Amniotic epithelial cell (primary cell): Measurements from ENCODE around the gene UBE2L6.
A peak's percentile ranks its signal among the peaks of the same experiment; 100 is the strongest.
"Not testable (repeated sequence)": the region's sequence is repeated elsewhere in the genome, so short reads cannot be mapped to it uniquely, and the experiment has no call there.

ENCODE experiments used
- DNase-seq: peaks from one replicate; pipeline ENCODE4 v3.0.0-alpha.2; 2010; ENCODE audit warnings: low read depth

UBE2L6 gene

DNA sequence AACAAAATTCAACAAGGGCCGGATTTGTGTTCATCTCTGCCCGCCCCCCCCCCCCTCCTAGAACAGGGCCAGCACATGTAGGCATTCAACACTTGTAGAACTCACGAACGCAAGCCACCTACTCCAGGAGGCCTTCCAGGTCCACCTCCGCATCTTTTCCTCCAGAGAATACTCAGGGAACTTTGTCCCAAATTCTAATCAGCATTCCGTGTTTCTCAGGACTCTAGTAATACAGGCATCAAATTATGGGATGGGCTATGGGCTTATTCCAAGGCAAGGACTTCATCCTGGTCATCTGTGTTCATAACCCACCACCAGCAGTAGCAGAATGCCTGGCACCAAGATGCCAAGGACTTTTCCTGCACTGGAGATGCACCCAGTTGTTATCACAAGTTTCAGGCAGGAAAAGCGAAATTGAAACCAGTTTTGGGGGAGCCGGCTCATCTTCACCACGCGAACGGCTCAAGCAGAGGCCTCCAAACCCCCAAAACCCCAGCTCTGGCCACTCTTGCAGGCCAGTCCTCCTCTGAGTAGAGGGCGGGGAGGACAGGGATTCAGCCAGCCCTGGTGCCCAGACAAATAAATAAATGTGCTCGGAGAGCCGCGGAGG, 462 bp downstream of the UBE2L6 start:
- no peak for DNase-seq

DNA sequence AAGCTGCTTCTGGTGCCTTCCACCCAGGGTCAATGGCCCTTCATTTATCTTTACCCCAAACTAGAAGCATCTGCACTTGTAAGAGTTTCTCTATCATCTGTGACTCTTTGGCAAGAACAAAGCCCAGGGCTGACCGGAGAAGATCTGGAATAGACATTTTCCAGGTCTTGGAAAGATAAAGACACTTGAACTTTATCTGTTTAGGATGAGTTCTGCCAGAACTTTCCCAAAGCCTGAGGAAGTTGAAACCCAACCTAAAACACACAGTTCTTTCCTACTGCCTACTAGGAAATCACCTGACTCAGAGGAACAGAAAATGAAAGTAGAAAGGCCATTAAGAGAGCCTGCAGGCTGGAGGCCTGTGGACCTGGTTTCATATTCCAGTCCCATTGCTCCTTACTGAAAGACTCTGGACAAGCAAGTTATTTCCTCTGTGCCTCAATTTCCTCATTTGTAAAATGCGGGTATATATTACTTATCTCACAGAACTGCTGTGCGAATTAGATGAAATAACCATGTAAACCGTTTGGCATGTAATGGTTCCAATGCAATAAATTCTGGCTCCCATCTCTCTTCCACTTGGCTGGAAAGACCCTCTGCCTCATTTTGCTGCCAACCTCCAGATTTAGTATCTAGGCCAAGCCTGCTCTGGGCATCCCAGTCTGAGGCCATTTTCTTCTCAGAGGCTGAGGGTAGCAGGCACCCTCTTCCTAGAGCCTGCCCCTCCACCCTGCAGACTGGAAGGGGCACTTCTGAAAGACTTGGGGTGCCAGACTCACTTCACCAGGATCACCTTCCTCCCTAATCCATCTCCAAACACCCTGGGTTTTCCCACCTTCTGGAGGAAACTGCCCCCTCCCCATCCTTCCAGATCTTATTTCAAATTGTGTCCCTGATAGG, 1.2 kb downstream of the UBE2L6 start:
- DNase-seq: peak; percentile 52

DNA sequence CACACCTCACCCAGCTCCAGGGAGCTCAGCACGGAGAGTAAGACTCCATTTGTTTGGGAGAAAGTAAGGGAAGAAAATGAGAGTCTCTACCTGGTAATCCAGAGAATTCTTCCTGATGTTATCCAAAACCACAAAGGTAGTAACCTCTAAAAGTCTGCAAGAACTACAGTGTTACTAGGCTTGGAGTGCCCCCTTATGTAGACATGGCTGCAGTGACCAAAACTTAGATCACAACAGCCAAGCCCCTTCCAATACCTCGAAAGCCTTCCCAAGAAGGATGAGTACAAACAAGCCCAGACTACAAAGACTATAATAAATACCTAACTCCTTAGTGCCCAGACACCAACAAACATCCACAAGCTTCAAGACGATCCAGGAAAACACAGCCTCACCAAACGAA, 4.9 kb downstream of the UBE2L6 start:
- DNase-seq: no peak

DNA sequence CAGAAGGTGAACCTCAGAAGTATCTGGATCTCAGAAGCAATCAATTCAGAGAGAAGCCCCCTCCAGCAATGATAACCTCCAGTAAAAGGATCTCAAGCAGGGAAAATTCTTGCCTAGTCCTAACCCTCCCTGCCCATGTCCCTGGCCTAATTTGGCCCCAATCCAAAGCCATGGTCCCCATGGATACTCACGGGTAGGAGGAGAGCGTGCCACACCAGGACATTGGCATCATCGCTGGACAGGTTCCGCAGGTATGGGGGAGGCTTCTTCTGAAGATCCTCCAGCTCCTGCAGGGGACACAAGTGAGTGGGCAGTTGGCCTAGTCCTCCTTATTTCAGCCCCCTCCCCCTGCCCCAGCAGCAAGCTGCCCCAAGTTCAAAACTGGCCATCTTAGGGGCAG, 7.3 kb downstream of the UBE2L6 start:
- no peak for DNase-seq

DNA sequence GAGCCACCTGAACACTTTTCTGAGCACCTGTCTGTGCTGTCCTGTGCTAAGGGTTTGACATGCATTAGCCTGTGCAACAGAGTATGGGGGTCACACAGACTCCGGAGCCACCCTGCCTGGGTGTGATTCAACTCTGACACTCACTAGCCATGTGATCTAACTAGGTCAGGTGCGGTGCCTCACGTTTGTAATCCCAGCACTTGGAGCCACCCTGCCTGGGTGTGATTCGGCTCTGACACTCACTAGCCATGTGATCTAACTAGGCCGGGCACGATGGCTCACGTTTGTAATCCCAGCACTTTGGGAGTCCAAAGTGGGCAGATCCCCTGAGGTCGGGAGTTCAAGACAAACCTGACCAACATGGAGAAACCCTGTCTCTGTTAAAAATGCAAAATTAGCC, 11.4 kb downstream of the UBE2L6 start:
- no peak for DNase-seq

DNA sequence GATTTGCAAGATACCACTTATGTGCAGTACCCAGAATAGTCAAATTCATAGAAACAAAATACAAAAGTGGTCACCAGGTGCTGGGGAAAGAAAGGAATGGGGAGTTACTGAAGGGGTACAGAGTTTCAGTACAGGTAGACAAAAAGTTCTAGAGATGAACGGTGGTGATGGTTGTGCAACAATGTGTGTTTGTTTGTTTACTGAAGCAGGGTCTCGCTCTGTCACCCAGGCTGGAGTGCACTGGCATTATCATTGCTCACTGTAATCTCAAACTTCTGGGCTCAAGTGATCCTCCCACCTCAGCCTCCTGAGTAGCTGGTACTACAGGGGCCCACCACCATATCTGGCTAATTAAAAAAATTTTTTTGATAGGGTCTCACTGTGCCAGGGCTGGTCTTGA, 12.1 kb downstream of the UBE2L6 start:
- DNase-seq: no peak

DNA sequence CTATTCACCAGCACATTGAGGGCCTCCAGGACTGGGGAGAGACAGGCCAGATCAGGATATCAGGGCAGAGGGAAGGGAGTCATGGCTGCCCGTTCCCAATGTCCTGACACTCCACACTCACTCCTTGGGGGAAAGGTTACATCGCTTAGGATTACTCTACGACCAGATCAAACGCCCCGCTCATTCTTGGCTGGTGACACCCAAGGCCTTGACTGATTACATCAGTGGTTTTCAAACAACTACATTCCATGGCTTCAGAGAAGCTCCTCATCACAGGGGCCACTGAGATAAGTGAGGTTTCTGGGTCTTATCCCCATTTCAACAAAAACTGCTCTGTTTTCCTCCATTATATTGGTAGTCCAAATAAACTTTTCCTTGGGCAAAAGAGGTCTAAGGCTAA, 15.0 kb downstream of the UBE2L6 start:
- peak; percentile 80 for DNase-seq

DNA sequence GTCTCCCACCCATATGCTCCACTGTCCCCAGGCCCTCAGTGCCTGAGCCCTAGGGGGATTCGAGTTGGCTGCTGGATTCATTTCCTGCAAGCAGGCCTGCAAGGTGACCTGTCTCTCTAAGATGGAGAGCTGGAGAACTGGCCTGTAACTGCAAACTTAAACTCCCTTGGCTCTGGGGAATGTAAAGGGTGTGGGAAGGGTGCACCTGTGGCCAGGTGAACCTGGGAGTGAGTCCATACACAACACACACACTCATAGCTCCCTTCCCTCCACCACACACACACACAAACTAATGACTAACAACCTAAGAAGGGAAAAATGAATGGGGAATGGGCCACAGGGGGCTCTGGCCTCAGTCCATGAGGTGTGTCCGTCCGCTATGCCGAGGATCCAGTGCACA, 15.5 kb downstream of the UBE2L6 start:
- no peak for DNase-seq

DNA sequence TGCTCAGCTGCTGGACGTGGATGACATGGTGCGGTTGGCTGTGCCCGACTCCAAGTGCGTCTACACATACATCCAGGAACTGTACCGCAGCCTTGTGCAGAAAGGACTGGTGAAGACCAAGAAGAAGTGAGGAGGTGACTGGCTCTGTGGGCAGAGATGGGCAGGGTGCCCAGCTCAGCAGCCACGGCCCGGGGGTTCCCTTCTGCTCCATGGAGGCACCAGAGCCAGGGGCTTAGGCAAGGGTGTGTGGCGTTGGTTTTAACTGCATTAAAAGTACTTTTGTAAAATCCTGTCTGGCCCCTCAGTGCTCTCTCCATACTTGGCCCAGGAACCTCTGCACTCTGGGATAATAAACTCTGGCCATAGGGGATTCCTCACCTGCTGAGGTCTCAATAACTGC, 17.5 kb downstream of the UBE2L6 start:
- no peak for DNase-seq

DNA sequence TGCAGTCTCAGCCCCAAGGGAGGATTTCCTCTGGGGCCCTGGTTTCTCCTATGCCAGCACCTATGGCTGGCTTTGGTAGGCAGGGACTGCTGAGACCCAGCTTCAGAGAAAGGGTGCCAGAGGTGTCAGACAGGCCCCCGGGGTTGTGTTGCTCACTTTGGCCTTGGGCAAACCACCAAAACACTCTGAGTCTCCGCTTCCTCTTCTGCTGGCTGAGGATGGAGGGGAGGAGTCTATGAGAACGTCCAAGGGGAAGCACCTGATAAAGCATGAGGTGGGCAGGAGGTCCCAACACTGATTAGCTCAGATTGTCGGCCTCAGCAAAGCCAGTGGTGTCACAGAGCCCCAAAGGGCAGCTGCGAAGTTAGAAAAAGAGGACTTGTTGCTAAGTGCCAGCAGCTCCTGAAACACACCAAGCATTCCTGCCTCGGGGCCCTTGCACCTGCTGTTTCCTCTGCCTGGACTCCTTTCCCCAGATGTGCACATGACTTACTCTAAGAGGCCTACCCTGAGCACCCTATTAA, 19.6 kb downstream of the UBE2L6 start:
- DNase-seq: no peak

DNA sequence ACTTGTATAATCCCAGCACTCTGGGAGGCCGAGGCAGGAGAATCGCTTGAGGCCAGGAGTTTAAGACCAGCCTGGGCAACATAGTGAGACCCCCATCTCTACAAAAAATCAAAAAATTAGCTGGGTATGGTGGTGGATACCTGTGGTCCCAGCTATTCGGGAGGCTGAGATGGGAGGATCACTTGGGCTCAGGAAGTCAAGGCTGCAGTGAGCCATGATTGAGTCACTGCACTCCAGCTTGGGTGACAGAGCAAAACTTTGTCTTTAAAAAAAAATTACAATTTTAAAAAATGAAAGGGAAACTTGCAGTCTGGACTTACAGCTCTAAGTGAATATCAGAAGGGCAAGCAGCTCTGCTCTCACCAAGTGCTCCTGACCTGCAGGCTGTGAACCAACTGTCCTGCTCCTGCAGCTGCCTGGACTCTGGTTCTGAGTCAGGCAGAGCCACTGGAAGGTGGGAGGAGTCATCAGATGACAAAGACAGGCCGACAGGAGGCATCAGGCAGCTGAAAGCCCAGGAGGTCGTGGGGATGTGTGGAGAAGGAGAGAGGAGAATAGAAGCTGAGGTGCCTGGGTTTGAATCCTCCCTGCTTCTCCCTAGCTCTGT, 20.5 kb downstream of the UBE2L6 start:
- peak; percentile 53 for DNase-seq

DNA sequence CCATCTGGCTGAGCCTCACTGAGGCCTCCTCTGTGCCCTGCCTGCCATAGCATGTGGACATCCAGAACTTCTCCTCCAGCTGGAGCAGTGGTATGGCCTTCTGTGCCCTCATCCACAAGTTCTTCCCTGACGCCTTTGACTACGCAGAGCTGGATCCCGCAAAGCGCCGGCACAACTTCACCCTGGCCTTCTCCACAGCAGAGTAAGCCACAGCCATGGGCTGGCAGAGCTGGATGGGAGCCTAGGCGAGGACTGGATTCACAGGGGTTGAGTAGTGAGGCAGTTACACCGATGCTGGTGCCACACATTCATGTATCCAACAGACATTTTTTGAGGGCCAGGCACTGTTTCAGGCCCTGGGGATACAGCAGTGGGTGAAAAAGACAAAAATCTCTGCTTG, 21.0 kb downstream of the UBE2L6 start:
- no peak for DNase-seq

DNA sequence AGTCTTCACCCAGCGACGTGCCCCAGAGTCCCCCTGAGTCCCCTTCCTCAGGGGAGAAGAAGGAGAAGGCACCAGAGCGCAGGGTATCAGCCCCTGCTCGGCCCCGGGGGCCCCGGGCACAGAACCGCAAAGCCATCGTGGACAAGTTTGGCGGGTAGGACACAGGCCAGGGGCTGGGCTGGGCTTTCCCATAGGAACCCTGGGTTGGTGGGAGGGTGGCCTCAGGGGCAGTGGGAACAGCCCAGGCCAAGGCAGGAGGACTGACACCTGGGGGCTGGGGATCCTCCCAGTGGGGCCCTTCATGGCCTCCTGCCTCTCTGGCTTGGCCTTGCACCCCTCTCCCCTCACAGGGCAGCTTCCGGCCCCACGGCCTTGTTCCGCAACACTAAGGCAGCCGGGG, 21.6 kb downstream of the UBE2L6 start:
- no peak for DNase-seq

DNA sequence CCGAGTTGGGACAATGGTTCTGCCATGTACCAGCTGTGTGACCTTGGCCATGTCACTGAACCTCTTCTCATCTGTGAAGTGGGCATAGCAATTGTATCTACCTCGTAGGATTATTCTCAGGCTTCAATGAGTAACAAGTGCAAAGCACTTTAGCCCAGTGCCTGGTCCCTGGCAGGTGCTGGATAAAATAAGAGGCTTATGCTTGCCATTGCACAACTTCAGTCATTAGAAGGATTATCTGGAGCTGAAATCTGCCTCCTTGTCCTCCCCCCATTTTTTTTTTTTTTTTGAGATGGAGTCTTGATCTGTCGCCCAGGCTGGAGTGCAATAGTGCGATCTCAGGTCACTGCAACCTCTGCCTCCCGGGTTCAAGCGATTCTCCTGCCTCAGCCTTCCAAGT, 22.9 kb downstream of the UBE2L6 start:
- no peak for DNase-seq

DNA sequence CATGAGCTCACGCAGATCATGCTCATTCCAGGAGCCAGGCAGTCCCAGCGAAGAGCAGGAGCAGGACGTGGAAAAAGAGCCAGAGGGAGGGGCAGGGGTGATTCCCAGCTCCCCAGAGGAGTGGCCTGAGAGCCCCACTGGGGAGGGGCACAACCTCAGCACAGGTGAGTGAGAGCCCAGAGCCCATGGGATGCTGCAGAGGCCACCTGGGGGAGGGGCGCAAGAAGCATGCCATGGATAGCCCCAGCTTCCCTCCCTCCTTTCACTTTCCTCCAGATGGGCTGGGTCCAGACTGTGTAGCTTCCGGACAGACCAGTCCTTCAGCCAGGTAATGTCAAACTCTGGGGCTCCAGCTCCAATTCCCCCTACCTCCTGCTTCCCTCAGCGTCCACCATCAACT, 23.9 kb downstream of the UBE2L6 start:
- no peak for DNase-seq

DNA sequence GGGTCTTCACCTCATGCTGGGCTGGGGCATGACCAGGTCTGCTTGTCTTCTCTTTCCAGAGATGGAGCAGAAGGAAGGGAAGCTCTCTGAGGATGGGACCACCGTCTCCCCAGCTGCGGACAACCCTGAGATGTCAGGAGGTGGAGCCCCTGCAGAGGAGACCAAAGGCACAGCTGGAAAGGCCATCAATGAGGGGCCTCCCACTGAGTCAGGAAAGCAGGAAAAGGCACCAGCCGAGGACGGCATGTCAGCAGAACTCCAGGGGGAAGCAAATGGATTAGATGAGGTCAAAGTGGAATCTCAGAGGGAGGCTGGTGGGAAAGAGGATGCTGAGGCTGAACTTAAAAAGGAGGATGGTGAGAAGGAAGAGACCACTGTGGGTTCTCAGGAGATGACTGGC, 24.9 kb downstream of the UBE2L6 start:
- no peak for DNase-seq

DNA sequence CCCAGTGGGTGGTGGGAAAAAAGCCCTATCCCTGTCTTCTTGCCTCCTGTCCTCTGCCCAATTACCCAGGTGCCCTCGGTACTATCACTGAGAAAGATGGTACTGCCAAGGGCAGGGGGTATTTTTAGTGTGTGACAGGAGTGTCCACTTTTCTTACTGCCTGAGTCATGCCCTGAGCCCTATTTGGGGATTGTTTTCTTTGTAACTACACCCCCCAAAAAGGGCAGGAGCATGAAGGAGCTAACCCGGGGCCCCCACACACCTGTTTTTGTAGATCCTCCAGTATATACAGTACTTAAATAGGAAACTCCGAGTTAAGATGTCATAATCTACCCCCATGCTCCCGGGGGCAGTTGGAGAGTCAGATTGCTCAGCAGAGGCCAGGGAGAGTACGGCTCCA, 26.3 kb downstream of the UBE2L6 start:
- DNase-seq: no peak

DNA sequence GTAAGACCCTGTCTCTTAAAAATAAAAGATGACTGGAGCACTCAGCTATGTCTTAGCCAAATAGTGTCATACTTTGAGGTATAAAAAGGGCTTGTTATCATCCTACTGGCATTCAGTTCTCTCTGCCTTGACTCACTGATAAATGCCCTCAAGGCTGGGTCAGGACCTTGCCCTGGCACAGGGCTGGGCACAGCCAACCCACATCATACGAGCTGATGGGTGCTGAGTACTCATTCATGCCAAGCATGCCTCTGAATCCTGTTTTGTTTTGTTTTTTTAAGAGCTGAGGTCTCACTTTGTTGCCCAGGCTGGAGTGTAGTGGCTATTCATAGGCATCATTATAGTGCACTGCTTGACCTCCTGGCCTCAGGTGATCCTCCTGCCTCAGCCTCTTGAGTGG, 28.1 kb downstream of the UBE2L6 start:
- DNase-seq: no peak

DNA sequence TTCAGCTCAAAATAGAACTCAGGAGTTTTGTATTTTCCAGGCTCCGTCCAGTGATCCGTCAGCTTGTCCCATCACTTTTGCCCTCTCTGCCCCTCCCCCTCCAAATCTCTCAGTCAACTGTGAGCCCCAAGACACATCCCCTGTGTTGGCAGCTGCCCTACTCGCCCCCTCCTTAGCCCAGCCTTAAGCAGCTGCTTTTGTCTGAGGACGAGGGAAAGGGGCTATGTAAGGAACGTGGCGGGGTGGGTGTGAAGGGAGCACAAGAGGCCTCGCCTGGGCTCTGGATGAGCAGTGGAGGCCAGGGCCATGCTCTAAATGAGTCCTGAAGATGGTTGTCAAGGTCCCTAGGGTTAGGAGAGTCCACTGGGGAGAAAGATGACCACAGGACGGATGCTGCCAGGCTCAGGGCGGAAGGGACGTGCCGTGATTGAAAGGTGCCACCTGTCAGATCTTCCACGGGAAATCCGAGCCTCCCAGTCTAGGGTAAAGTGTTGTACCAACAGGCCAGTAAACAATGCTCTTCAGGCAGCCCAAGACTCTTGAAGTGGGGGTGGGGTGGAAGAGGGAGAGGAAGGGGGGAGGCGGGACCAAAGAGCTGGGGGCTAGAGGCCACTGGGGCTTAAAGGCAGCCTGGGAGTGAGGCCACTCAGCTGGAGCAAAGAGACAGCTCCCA, 30.4 kb downstream of the UBE2L6 start, which contains the start of gene SMTNL1:
SMTNL1 (plus strand) TSS at position 649 of the 673 bp plus-strand sequence. CDS start 5,048 bp downstream, outside the sequence.
- DNase-seq: no peak

DNA sequence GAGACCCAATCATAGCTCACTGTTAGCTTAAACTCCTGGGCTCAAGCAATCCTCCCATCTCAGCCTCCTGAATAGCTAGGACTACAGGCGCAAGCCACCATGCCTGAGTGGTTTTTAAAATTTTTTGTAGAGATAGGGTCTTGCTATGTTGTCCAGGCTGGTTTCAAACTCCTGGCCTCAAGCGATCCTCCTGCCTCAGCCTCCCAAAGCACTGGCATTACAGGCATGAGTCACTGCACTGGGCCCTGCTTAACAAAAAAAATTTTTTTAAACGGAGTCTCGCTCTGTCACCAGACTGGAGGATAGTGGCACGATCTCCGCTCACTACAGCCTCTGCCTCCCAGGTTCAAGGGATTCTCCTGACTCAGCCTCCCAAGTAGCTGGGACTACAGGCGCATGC, 33.0 kb downstream of the UBE2L6 start:
- DNase-seq: not testable (repeated sequence)

DNA sequence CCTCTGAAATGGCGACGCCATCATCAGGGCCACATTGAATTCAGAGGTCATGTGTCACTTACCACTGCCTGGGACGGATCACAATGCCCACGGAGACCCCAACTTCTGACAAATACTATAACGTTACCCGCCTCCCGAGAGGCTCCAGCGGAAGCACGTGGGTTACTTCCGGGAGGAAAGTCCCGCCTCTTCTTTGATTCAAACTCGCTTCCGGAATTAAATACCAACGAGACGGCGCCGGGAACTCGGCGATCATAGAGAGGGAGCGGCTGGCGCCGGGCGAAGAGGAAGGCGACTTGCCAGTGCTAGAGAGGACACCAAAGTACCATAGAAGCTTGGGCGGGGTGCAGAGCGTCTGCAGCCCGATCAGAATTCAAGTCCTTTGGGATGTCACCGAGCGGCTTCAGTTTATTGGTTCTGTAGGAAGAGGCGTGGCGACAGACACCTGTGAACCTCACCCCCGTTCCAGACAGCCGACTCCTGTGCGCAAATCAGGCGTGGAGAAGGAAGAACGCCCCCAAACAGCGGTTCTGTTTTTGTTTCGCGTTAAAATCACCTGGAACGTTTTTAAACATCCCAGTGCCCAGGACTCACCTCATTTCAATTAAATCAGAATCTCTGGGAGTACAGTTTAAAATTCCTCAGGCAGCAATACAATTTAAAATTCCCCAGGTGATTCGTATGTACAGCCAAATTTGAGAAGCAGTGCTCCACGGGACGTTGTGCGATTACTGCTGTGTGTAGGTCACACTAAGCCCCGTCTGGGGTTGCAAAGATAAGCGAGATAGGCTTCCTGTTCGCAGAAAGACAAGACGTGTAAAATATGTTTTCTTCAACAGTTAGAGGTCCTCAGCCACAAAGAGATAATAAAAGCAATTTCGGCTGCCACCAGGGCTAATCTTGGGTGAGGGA, 36.6 kb downstream of the UBE2L6 start, which contains the start of gene TIMM10:
TIMM10 (minus strand) TSS at position 159 of the 912 bp plus-strand sequence. CDS start 565 bp downstream, outside the sequence.
- DNase-seq: peak; percentile 93
